Colon (tissue), 2 donors: Measurements from ENCODE around the gene ANKRD12.

Experiments
- FAIRE-seq: peaks from 2 replicates; lab custom pipeline; 2012; peaks lifted over from hg19 to GRCh38; lab: Jason Lieb, UNC
- donor health status: control.
- donor health status: control.

Gene ANKRD12

DNA sequence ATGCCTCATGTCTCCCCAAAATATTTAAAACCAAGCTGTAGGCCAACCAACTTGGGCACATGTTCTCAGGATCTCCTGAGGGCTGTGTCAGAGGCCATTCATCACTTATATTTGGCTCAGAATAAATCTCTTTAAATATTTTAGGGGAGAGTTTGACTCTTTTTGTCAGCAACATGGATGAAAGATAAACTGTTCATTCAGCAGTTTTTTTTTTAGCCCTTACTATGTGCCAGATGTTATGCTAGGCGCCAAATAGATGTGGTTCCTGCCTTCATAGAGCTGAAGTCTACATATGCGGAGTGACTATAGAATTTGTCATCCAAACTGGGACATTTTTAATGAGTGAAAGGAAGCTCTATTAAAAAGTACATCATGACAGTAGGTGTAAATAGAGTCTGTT, 155.5 kb downstream of the ANKRD12 start:
- FAIRE-seq = no peak

DNA sequence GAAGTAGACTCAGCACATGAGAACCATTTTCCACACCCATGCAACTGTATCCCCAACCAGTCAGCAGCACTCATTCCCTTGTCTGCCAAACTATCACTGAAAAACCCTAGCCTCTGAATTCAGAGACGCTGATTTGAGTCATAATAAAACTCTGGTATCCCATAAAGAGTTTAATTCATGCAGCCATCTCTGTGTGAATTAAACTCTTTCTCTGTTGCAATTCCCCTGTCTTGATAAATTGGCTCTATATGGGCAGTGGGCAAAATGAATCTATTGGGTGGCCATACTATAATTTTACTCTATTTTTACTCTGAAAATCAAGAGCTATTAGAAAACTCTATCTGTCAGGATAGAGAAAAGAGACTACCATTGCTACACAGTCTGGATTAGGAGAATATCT, 157.4 kb downstream of the ANKRD12 start:
- no peak for FAIRE-seq

DNA sequence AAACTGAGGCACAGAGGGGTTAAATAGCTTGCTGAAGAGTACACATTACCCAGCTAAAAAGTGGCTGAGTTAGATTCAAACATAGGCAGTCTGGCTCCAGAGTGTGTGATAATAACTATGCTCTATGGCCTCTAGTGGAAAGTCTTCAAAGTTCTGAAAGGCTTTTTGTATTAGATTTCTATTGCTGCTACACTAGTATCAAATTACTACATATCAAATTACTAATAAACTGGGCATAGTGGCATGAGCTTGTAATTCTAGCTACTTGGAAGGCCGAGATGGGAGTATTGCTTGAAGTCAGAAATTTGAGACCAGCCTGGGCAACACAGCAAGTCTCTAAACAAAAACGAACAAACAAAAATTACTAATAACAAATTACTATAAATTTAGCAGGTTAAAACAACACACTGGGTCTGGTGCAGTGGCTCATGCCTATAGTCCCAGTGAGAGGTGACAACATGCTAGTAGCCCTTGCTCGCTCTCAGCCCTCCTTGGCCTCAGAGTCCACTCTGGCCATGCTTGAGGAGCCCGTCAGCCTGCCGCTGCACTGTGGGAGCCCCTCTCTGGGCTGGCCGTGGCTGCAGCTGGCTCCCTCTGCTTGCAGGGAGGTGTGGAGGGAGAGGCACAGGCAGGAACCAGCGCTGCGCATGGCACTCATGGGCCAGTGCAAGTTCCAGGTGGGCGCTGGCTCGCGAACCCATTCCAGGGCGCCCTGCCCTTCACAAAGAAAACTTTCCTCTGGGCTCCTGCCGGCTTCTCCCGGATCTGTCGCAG, 159.8 kb downstream of the ANKRD12 start:
- FAIRE-seq = no peak

DNA sequence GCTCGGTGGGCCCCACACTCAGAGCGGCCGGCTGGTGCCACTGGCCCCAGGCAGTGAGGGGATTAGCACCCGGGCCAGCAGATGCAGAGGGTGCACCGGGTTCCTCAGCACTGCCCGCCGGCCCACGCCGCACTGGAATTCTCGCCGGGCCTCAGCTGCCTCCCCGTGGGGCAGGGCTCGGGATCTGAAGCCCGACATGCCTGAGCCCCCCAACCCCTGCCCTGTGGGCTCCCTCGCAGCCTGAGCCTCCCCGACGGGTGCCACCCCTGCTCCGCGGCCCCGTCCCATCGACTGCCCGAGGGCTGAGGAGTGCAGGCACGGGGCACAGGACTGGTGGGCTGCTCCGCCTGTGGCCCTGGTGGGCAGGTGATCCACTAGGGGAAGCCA, 160.4 kb downstream of the ANKRD12 start:
- no peak for FAIRE-seq

DNA sequence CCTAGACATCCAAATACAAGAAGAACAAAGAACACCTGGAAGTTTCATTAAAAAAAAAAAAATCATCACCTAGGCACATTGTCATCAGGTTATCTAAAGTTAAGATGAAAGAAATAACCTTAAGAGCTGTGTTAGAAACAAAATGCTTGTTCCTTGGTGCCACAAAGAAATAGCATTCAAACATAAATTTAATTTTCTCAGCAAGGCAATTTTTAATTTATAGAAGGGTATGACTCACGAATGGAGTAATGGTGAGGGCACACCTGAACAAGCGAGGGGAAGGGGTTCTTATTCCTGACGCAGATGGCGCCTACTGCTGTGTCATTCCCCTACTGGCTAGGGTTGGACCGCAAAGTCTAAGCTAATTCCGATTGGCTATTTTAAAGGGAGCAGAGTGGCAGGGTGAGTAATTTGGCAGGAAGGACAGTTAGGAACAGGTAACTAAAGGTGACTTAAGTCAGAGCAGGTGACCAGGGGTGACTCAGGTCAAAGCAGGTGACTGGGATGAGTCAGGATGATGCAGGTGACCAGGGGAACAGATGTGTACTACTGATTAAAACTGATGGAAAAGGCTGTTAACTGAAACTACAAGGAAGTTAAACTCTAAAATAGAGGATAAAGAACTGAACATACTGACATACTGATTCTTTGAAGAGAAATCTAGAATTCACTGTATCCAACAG, 167.9 kb downstream of the ANKRD12 start:
- no peak for FAIRE-seq

DNA sequence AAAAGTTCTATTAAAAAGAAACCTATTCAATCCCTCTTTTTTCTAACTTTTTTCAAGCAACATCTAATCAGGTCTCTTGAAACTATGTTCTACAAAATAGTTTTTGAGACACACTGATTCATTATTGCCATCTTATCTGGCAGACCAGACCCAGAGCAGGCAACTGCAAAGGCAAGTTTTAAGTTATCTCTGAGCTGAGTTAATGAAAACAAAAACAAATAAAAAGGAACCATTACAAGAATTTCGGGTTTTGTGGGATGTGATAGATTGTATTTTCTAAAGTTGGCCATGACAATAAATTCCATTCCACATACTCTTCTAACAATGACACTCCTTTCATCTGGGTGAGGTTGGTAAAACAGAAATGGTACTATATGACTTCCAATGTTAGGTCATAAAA, 182.8 kb downstream of the ANKRD12 start:
- FAIRE-seq = no peak

DNA sequence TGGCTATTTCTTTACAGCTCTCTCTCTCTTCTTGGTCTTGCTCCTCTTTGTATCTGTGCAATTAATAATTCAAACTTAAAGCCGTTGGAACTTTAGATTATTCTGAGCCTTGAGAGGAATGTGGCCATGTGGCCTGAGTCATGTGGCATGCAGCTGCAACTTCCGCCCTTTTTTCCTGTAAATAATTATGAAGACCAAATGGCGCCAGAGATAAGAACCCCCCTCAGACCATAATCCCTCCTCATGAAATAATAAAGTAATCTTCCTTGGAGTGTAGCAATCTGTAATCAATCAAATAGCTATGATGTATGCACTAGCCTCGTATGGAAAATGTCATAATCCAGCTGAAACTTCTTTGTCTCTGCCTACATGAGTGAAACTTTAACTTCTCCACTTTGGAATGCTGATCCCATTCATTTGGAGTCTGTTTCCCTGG, 184.5 kb downstream of the ANKRD12 start:
- no peak for FAIRE-seq

DNA sequence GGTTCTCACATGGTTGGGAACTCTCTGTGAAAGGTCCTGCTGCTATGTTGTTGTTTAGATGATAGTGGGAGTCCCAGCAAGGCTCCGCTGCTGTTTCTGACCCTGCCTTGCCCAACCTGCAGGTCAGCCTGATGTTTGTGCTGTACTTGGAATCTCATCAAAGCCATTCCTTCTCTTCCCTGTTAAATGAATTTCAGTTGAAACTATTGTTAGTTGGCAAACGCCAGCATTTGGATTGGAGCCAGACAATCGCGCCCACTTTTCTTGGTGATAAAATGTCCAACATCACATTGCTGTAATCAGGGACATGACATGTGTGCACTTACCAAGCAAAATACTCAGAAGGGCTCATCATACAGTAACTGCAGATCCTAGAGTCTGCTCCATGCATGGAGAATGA, 185.2 kb downstream of the ANKRD12 start:
- no peak for FAIRE-seq

DNA sequence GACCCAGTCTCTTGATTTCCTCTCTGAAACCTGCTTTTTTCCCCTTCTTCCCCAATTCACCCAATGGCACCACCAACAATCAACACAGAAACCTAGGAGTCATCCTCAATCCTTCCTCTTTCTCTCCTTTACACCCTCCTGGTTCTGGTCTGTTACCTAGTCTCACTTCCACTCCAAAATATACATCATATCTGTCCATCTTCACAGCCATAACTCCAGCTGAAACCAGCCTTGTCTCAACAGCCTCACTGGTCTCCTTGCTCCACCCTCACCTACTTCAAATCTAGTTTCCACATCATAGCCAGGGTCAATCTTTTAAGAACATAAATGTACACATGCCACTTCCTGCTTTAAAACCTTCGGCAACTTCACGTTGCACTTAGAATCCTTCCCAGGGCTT, 186.2 kb downstream of the ANKRD12 start:
- no peak for FAIRE-seq

DNA sequence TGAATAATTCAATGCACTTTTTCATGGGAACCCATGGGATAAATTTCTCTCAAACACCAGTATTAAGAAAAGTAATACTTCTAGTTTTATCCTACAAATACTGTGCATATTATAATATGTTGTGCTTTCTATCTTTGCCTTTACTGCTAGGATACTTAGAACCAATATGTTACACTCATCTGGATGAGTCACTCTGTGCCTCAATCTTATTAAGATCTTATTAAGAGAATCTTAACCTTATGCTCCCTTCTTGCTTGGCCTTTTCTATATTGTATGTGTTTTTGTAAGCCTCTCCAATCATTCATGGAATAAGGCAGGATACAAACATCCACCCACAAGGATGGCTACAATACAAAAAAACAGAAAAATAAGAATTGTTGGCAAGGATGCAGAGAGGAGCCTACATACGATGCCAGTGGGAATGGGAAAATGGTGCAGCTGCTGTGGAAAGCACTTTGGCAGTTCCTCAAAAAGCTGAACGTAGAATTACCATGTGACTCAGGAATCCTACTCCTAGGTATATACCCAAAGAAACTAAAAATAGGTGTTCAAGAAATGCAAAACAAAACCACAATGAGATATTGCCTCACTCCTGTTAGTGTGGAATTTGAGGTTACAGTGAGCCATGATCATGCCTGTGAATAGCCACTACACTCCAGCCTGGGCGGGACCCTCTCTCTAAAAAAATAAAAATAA, 187.3 kb downstream of the ANKRD12 start:
- FAIRE-seq = no peak

DNA sequence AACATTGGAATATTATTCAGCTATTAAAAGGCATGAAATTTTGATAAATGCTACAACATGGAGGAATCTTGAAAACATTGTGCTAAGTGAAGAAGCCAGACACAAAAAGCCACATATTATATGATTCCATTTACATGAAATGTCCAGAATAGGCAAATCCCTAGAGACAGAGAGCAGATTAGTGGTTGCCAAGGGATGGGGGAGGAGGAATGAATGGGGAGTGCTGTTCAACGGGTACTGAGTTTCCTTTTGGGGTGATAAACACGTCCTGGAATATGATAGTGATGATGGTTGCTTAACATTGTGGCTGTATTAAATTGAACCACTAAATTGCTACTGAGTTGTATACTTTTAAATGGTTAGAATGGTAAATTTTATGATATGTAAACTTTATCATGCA, 189.1 kb downstream of the ANKRD12 start:
- FAIRE-seq = no peak

DNA sequence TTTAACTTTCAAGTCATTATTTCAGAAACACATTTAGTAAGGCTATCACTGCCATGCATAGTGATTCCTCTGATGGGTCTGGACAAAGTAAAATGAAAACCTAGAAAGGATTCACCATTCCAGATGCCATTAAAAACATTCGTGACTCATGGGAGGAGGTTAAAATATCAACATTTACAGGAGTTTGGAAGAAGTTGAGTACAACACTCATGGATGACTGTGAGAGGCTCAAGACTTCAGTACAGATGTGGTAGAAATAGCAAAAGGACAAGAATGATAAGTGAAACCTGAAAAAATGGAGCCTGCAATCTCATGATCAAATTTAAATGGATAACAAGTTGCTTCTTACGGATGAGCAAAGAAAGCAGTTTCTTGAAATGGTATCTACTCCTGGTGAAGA, 192.2 kb downstream of the ANKRD12 start:
- no peak for FAIRE-seq

DNA sequence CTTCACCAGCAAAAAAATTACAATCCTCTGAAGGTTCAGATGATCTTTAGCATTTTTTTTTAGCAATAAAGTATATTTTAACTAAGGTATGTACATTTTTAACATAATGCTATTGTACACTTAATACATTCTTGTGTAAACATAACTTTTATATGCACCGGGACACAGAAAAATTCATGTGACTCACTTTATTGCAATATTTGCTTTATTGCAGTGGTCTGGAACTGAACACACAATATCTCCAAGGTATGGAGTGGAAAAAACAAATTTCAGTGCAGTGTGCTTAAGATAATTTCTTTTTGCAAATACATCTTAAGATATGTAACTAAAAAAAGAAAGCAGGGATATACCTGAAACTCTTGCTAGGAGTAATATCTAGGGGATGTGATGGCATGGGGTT, 192.9 kb downstream of the ANKRD12 start:
- no peak for FAIRE-seq

DNA sequence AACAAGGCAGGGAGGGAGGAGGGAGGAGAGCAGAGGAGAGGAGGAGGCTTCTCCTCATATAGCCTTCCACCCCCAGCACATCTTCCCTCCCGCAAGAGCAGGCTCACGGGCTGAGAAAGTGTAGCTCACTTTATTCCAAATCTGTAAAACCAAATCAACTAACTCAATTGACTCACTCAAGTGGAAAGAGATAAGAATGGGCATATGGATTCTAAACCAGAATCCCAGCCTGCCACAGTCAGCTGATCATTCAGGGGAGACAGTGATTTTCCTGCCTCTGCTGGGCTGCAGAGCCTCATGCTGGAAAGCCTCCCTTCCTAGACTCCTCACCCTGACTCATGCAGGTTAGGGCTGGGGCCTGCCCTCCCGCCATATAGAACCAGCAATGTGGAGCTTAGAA, 193.8 kb downstream of the ANKRD12 start:
- FAIRE-seq = no peak

DNA sequence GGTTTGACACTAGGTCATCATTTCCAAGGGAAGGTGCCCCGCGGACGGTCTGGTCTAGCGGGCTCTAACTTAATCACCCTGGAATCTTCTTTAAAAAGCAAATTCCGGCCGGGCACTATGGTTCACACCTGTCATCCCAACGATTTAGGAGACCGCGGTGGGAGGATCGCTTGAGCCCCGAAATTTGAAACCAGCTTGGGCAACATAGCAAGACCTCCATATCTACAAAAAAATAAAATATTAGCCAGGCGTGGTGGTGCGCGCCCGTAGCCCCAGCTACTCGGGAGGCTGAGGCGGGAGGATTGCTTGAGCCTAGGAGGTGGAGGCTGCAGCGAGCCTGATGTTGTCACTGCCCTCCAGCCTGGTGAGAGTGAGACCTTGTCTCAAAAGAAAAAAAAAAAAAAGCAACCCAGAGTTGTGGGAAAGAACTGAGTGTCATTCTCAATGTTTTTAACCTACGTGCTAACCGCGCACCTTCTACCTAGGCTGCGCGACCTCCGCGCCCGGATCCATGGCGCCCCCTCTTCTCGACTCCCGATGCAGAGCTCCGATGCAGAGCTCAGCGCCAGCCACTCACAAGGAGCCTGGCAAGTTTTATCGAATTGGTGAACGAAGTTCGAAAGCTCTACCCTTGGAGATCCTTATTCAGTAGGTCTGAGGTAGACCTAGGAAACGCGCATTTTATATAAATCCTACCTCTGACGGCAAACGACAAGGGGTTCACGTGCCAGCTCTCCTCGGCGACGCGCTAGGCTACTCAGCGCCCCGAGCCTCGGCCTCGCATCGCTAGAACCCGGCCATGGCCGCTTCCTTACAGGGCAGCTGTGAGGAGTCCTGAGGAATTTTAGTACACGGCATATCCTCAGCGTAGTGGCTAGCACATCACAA, 197.1 kb downstream of the ANKRD12 start:
- FAIRE-seq = no peak

DNA sequence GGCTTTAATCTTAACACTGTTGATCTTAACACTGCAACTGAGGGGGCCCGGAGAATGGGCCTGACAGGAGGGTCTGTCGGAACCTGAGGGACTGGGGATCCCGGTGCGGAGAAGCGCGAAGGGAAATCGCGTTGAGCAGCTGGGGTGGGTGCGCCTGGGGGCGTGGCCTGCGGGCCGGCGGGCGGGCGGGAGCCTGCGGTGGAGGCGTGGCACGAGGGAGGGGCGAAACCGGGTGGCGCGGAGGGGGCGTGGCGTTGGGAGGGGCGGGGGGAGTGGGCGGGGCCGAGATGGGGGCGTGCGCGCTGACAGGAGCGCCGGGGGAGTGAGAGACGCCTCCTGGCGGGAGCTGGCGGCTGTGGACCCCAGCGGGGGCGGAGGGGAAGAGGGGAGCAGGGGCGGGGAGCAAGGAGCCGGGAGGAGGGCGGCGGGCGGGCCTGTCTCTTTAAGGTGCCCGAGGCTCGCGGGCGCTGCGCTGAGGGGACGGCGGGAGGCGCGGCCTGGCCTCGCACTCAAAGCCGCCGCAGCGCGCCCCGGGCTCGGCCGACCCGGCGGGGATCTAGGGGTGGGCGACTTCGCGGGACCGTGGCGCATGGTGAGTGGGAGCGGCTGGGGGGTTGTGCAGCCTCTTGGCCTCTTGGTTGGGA, 197.9 kb downstream of the ANKRD12 start, which contains the start of gene TWSG1:
Gene TWSG1 (plus strand): TSS at position 445 of the 644 bp plus-strand sequence. CDS start 2,457 bp downstream, outside the sequence.
- no peak for FAIRE-seq

DNA sequence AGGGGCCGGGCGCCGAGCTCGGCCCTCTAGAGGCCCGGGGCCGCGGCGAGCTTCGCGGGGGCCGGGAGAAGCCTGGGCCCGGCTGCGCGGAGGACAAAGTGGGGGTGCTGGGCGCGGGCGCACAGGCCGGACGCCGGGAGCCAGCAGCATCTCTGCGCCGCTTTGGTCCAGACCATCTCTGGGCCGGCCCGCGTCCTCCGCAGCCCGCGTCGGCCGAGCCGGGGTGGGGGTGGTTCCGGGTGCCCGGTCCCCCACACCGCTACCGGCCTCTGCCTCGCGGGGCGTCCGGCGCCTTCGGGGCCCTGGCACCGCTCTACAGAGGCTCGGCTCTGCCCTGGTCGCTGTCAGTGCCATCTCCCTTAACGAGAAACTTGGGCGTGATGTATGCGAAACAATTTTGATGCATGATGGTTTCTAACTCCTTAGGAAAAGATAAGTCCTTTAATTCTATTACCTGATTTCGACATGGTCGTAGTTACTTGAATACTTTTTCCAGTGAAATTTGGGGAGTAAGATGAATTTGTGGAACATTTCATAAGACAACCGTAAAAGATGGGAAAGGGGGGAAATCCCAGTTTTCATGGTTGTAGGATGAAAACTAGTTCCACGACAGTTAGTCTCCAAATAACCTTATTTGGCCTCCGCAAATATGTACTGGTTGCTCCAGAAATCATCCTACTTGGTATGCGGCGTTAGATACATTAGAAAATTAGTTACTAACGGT, 198.6 kb downstream of the ANKRD12 start:
- FAIRE-seq = no peak
